ENCODE data around the gene SGMS1. TPM values are rescaled to one million over a fixed set of nuclear protein-coding genes. Genes with fewer than 3 reads are reported as not detected.

SGMS1 gene
- total RNA-seq, 1 experiment from 2014 or later = 24.7 TPM

DNA sequence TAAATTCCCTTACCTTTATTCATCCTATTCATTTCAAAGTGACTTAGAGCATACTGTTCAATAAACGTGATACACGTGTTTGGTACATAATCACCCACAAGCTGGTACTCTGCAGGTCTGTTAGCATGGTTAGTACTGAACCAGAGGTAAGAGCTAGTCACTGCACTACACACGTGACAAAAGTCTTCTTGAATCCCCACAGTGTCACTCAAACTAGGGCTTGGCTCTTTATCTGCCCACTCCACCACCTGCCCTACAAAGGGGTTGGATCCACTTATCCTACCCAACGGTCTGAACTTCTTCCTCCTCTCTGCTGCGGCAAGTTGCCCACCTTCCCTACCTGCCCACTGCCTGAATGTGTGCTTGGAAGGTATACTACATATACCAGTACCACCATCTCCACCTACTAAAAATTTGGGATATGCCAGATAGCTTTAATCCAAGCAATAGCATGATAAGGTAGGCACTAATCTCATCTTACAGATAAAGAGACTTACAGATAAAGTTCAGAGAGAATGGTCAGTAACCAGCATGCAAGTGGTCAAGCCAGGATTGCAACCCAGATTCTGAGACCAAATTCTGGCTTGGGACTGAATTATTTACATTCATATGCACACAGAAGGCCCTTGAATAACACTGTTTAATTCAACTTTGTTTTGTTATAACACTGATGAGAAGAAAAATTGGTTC, 92.2 kb downstream of the SGMS1 start:
- no peaks in the 10 kb centered on the region for H3K4me1 Mint-ChIP-seq (ENCODE audit: insufficient read depth, unreplicated experiment)
- no peak for DNase-seq (ENCODE audit: unreplicated experiment)
- no peak overlapping the region for H3K4me3 Mint-ChIP-seq (ENCODE audit: unreplicated experiment)
- POLR2A ChIA-PET = interaction anchor here (0.6 kb wide), 1 partner anchor 503 kb away, joined by 3 read pairs; no protein-coding TSS in a partner anchor
- no peaks in the 10 kb centered on the region for H3K36me3 Mint-ChIP-seq (ENCODE audit: insufficient read depth, unreplicated experiment)
- intact Hi-C loops (cut with micrococcal nuclease) = no loop called here
- H3K27me3 Mint-ChIP-seq (ENCODE audit: insufficient read depth, unreplicated experiment) = no peaks in the 10 kb centered on the region
- no peak overlapping the region for H3K27ac Mint-ChIP-seq (ENCODE audit: low read depth, unreplicated experiment)
- BruUV-seq (replicated peaks) = no TSS peak
- H3K9me3 Mint-ChIP-seq (ENCODE audit: unreplicated experiment) = no peaks in the 10 kb centered on the region
- CTCF ChIA-PET = interaction anchor here (1.4 kb wide), 1 partner anchor 19 kb away, joined by 4 read pairs; no protein-coding TSS in a partner anchor
- TF ChIP-seq, protein P1, sequence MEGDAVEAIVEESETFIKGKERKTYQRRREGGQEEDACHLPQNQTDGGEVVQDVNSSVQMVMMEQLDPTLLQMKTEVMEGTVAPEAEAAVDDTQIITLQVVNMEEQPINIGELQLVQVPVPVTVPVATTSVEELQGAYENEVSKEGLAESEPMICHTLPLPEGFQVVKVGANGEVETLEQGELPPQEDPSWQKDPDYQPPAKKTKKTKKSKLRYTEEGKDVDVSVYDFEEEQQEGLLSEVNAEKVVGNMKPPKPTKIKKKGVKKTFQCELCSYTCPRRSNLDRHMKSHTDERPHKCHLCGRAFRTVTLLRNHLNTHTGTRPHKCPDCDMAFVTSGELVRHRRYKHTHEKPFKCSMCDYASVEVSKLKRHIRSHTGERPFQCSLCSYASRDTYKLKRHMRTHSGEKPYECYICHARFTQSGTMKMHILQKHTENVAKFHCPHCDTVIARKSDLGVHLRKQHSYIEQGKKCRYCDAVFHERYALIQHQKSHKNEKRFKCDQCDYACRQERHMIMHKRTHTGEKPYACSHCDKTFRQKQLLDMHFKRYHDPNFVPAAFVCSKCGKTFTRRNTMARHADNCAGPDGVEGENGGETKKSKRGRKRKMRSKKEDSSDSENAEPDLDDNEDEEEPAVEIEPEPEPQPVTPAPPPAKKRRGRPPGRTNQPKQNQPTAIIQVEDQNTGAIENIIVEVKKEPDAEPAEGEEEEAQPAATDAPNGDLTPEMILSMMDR (IDR thresholded peaks at IDR 0.05; ENCODE audit: unreplicated experiment) = no peak

DNA sequence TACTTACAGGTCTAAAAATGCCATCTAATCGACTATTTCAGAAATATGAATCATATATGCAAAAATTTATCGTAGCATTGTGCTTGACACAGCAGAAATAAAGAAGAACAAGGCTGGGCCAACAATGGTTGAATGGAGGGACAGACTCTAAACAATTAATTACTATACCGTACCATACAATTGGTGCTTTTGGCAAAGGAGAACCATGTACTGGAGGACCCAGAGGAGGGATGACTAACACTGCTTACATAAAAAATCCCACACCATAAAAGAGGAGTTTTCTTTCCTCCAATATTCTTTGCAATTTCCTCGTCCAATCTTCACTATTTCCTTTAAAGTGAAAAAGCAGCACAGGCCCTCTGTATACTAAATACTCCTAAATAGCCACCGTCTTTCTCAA, 94.1 kb downstream of the SGMS1 start:
- ChIA-PET CTCF (interaction anchor here (0.7 kb wide), 1 partner anchor 108 kb away, joined by 3 read pairs; no protein-coding TSS in a partner anchor), POLR2A (interaction anchor here (0.6 kb wide), 1 partner anchor 1746 kb away, joined by 4 read pairs; no protein-coding TSS in a partner anchor)
- no peak overlapping the region for H3K27ac Mint-ChIP-seq (ENCODE audit: low read depth, unreplicated experiment)
- H3K9me3 Mint-ChIP-seq (ENCODE audit: unreplicated experiment) = no peaks in the 10 kb centered on the region
- no peak for DNase-seq (ENCODE audit: unreplicated experiment)
- intact Hi-C loops (cut with micrococcal nuclease) = no loop called here
- no peaks in the 10 kb centered on the region for H3K36me3 Mint-ChIP-seq (ENCODE audit: insufficient read depth, unreplicated experiment)
- no peaks in the 10 kb centered on the region for H3K4me1 Mint-ChIP-seq (ENCODE audit: insufficient read depth, unreplicated experiment)
- no peaks in the 10 kb centered on the region for H3K27me3 Mint-ChIP-seq (ENCODE audit: insufficient read depth, unreplicated experiment)
- TF ChIP-seq, protein P1 (IDR thresholded peaks at IDR 0.05; ENCODE audit: unreplicated experiment) = no peak
- H3K4me3 Mint-ChIP-seq (ENCODE audit: unreplicated experiment) = no peak overlapping the region
- no TSS peak for BruUV-seq (replicated peaks)

DNA sequence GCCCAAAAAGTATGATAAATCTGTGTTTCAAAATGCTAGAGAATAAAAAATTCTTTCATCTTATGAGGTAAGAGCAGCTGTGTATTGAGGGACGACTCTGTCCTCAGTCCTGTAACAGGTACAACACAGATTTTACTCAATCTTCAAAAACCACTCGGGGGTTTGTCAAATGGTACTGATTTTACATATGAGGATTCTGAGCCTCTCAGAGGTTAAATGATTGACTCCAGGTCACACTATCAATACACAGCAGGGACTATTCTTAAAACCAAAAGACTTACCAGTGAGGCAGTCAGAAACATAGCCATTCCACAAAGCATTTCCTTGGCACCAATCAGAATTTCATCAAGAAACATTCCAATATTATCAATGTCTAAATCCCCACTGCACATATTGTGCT, 95.5 kb downstream of the SGMS1 start:
- no peaks in the 10 kb centered on the region for H3K36me3 Mint-ChIP-seq (ENCODE audit: insufficient read depth, unreplicated experiment)
- no peak for DNase-seq (ENCODE audit: unreplicated experiment)
- no peaks in the 10 kb centered on the region for H3K27me3 Mint-ChIP-seq (ENCODE audit: insufficient read depth, unreplicated experiment)
- H3K9me3 Mint-ChIP-seq (ENCODE audit: unreplicated experiment) = no peaks in the 10 kb centered on the region
- TF ChIP-seq, protein P1 (IDR thresholded peaks at IDR 0.05; ENCODE audit: unreplicated experiment) = no peak
- ChIA-PET CTCF (interaction anchor here (0.5 kb wide), 1 partner anchor 1431 kb away, joined by 4 read pairs; no protein-coding TSS in a partner anchor), POLR2A (no interaction called here)
- intact Hi-C loops (cut with micrococcal nuclease) = no loop called here
- H3K4me3 Mint-ChIP-seq (ENCODE audit: unreplicated experiment) = no peak overlapping the region
- BruUV-seq (replicated peaks) = no TSS peak
- no peak overlapping the region for H3K27ac Mint-ChIP-seq (ENCODE audit: low read depth, unreplicated experiment)
- H3K4me1 Mint-ChIP-seq (ENCODE audit: insufficient read depth, unreplicated experiment) = no peaks in the 10 kb centered on the region

DNA sequence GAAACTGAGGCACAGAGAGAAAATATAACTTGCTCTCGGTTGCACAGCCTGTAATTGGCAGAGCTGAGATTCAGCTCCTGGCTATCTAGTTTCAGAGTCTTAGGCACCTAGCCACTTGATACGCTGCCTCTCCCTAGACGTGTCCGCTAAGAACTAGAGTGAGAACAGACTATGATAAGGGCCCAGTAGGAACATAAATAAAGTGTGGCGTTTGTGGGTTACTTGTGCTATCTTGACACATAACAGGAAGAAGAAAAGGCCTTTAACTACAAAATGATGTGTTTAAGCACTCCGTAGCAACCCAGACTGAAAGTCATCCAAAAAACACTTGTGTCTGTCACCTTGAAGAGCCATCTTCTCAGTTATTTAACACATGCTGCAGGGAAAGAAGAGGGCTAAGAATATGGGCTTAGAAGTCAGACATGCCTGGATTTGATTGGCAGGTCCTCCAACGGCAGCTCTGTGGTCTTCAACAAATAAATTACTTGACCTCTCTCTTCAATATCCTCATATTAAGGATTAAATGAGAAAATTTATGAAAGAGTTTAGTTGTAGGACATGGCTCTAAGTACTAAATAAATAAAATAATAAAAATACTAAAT, 96.2 kb downstream of the SGMS1 start:
- Mint-ChIP-seq H3K4me3 (ENCODE audit: unreplicated experiment) (no peak overlapping the region), H3K4me1 (ENCODE audit: insufficient read depth, unreplicated experiment) (no peaks in the 10 kb centered on the region), H3K27ac (ENCODE audit: low read depth, unreplicated experiment) (no peak overlapping the region), H3K27me3 (ENCODE audit: insufficient read depth, unreplicated experiment) (no peaks in the 10 kb centered on the region), H3K36me3 (ENCODE audit: insufficient read depth, unreplicated experiment) (no peaks in the 10 kb centered on the region), H3K9me3 (ENCODE audit: unreplicated experiment) (no peaks in the 10 kb centered on the region)
- intact Hi-C loops (cut with micrococcal nuclease) = no loop called here
- no TSS peak for BruUV-seq (replicated peaks)
- no peak for DNase-seq (ENCODE audit: unreplicated experiment)
- CTCF ChIA-PET = no interaction called here
- POLR2A ChIA-PET = no interaction called here
- TF ChIP-seq, protein P1 (IDR thresholded peaks at IDR 0.05; ENCODE audit: unreplicated experiment) = no peak

Measured in MCF 10A (cell line).